ENCODE data around the gene PRR12.

GRCh38 chr19:49632576-49632975 is 41.6 kb downstream of the PRR12 start:
- TF ChIP-seq CTCF (IDR thresholded peaks at IDR 0.05), result no peak
- no peak for TF ChIP-seq POLR2A (IDR thresholded peaks at IDR 0.05)

Measured in Peyer's patch (tissue), 4 donors.